Liver (tissue), 9 donors: ENCODE data around the gene LAMC3. TPM values are rescaled to one million over a fixed set of nuclear protein-coding genes. Genes with fewer than 3 reads are reported as not detected.

Source experiments
- DNase-seq: peaks from one replicate; pipeline ENCODE4 v3.0.0-alpha.2; 2017; ENCODE audit warnings: low spot score
- H3K27ac ChIP-seq, 2 donors: one replicate each; pipeline ENCODE4 v1.7.0; 2013; ENCODE audit warnings: inconsistent platforms in 2 of 2, low read length in 2 of 2, control low read depth in 1 of 2, low read depth in 1 of 2, mild to moderate bottlenecking in 1 of 2
- H3K27me3 ChIP-seq, 4 donors: one replicate each; pipeline versions ENCODE4 v1.6.1 to v1.7.0; 2013; ENCODE audit warnings: low read length in 3 of 4, inconsistent platforms in 1 of 4, mild to moderate bottlenecking in 1 of 4, moderate library complexity in 1 of 4; ENCODE audit not compliant: control insufficient read depth in 4 of 4, insufficient read depth in 4 of 4
- H3K36me3 ChIP-seq, 4 donors: one replicate each; pipeline versions ENCODE4 v1.6.1 to v1.7.0; 2013; ENCODE audit warnings: low read length in 3 of 4, mild to moderate bottlenecking in 3 of 4, low read depth in 1 of 4, moderate library complexity in 1 of 4; ENCODE audit not compliant: control insufficient read depth in 4 of 4, insufficient read depth in 3 of 4
- H3K4me1 ChIP-seq, 4 donors: one replicate each; pipeline versions ENCODE4 v1.6.1 to v1.7.0; 2013; ENCODE audit warnings: low read length in 3 of 4, mild to moderate bottlenecking in 3 of 4, moderate library complexity in 1 of 4; ENCODE audit not compliant: control insufficient read depth in 4 of 4, insufficient read depth in 4 of 4
- H3K4me3 ChIP-seq, 3 donors: one replicate each; pipeline versions ENCODE4 v1.6.1 to v1.7.0; 2013; ENCODE audit warnings: low read length in 3 of 3, control low read depth in 1 of 3, low read depth in 1 of 3, mild to moderate bottlenecking in 1 of 3
- H3K9ac ChIP-seq, 2 donors: one replicate each; pipeline ENCODE4 v1.7.0; 2013; ENCODE audit warnings: low read length in 2 of 2, mild to moderate bottlenecking in 2 of 2, moderate library complexity in 2 of 2, control low read depth in 1 of 2, low read depth in 1 of 2
- H3K9me3 ChIP-seq, 4 donors: one replicate each; pipeline versions ENCODE4 v1.6.1 to v1.7.0; 2013; ENCODE audit warnings: low read length in 3 of 4; ENCODE audit not compliant: control insufficient read depth in 4 of 4
- FOXA1 ChIP-seq: IDR thresholded peaks from 2 replicates; pipeline ENCODE4 v1.6.1; 2016; ENCODE audit warnings: antibody characterized with exemption
- FOXA2 ChIP-seq: IDR thresholded peaks from 2 replicates; pipeline ENCODE4 v1.6.1; 2016; ENCODE audit warnings: antibody characterized with exemption
- GABPA ChIP-seq, 2 donors: IDR thresholded peaks in 1 of 2; conservative IDR thresholded peaks in 1 of 2; 2 replicates each; pipeline ENCODE4 v1.6.1; 2016; ENCODE audit warnings: antibody characterized with exemption in 2 of 2, mild to moderate bottlenecking in 1 of 2, moderate library complexity in 1 of 2
- HNF4A ChIP-seq, 2 donors: conservative IDR thresholded peaks; 2 replicates each; pipeline ENCODE4 v1.6.1; 2016; ENCODE audit warnings: antibody characterized with exemption in 2 of 2, mild to moderate bottlenecking in 2 of 2
- HNF4G ChIP-seq: IDR thresholded peaks from 2 replicates; pipeline ENCODE4 v1.6.1; 2016; ENCODE audit warnings: antibody characterized with exemption
- JUND ChIP-seq, 2 donors: IDR thresholded peaks; 2 replicates each; pipeline ENCODE4 v1.6.1; 2016; ENCODE audit warnings: antibody characterized with exemption in 2 of 2
- NR2F2 ChIP-seq: IDR thresholded peaks from 2 replicates; pipeline ENCODE4 v1.6.1; 2016; ENCODE audit warnings: antibody characterized with exemption
- RAD21 ChIP-seq, 2 donors: IDR thresholded peaks; 2 replicates each; pipeline ENCODE4 v1.6.1; 2016; ENCODE audit warnings: antibody characterized with exemption in 2 of 2, mild to moderate bottlenecking in 2 of 2
- RXRA ChIP-seq, 2 donors: IDR thresholded peaks; 2 replicates each; pipeline ENCODE4 v1.6.1; 2017 to 2018; ENCODE audit warnings: antibody characterized with exemption in 2 of 2, mild to moderate bottlenecking in 1 of 2
- SP1 ChIP-seq: IDR thresholded peaks from 2 replicates; pipeline ENCODE4 v1.6.1; 2018; ENCODE audit warnings: antibody characterized with exemption, mild to moderate bottlenecking
- TAF1 ChIP-seq: conservative IDR thresholded peaks from 2 replicates; pipeline ENCODE4 v1.6.1; 2016; ENCODE audit warnings: antibody characterized with exemption, mild to moderate bottlenecking
- YY1 ChIP-seq: IDR thresholded peaks from 2 replicates; pipeline ENCODE4 v1.6.1; 2016; ENCODE audit warnings: antibody characterized with exemption, mild to moderate bottlenecking
- WGBS: extraction: QIAGEN DNeasy Blood & Tissue Kit; methylation state at CpG from one replicate; pipeline ENCODE4 v1.1.7; 2013; 5-methylcytosine and 5-hydroxymethylcytosine counted together
- polyA plus RNA-seq, 2 donors: library from polyadenylated mRNA; stranded (reverse) in 1 of 2; unstranded in 1 of 2; fragments of 200-250 nt in 1 of 2; fragments of >200 nt in 1 of 2; fragmentation: Nextera tagmentation in 1 of 2; extraction: Ambion mirVana in 1 of 2; gene quantifications; one replicate each; pipeline versions ENCODE4 v1.2.1 to v1.2.3, GENCODE V29; 2013 to 2015
- total RNA-seq, 2 donors: library from RNA; depleted of rRNA; stranded (reverse); fragments of >200 nt; gene quantifications; one replicate each; pipeline ENCODE4 v1.2.3, GENCODE V29; 2014
- TF ChIP-seq, protein P1 (sequence below): IDR thresholded peaks from 2 replicates; pipeline ENCODE4 v1.6.1; 2016; ENCODE audit warnings: antibody characterized with exemption
- TF ChIP-seq, protein P2 (sequence below): IDR thresholded peaks from 2 replicates; pipeline ENCODE4 v1.6.1; 2016; ENCODE audit warnings: antibody characterized with exemption
- TF ChIP-seq, protein P3 (sequence below): IDR thresholded peaks from 2 replicates; pipeline ENCODE4 v1.6.1; 2016; ENCODE audit warnings: antibody characterized with exemption, mild to moderate bottlenecking
- TF ChIP-seq, protein P4 (sequence below): IDR thresholded peaks from 2 replicates; pipeline ENCODE4 v1.6.1; 2016; ENCODE audit warnings: antibody characterized with exemption
- donor health status: healthy.
- donor health status: healthy.
- donor health status: healthy.
- donor health status: healthy.
- donor health status: healthy.

LAMC3 gene
- total and polyA plus RNA-seq, 4 donors = 1.4 to 5.9 (median 2.9) TPM

DNA sequence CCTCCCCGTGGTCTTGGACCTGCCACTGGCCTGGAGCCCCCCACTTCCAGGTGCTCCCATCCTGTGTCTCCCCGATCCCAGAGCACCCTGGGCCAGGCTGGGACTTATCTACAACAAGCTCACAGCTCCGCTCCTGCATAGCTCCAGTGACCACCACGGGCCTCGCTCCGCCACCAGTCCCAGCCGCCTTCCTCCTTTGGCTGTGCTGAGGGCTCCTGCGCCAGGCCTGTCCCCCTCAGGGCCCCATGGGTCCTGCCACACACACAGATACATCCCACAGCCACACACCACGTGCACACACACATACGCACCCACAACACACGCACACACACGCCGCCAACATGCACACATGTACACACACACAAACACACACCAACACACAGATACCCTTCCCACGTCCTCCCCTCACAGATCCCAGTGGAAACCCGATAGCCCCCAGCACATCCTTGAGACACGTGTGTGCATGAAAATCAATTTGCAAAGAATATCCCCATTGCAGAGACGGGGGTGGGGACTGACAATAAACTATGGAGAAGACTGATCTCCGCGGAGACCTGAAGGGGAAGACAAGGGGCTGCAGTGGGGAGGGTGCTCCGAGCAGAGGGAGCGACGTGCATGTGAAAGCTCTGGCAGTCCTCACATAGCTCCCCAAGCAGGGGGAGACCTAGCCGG, 18.5 kb upstream of the LAMC3 start:
- Histone ChIP-seq H3K9ac (no peak overlapping the region), H3K4me3 (no peak overlapping the region), H3K27ac (no peak overlapping the region), H3K36me3 (no peaks in the 10 kb centered on the region), H3K27me3 (peaks cover 0 to 2% (median 0%) of the 10 kb centered on the region in 4 donors), H3K4me1 (no peaks in the 10 kb centered on the region), H3K9me3 (no peaks in the 10 kb centered on the region)
- 61% methylated on average over 23 of the region's 23 CpGs for WGBS
- DNase-seq = no peak
- TF ChIP-seq, protein P1, sequence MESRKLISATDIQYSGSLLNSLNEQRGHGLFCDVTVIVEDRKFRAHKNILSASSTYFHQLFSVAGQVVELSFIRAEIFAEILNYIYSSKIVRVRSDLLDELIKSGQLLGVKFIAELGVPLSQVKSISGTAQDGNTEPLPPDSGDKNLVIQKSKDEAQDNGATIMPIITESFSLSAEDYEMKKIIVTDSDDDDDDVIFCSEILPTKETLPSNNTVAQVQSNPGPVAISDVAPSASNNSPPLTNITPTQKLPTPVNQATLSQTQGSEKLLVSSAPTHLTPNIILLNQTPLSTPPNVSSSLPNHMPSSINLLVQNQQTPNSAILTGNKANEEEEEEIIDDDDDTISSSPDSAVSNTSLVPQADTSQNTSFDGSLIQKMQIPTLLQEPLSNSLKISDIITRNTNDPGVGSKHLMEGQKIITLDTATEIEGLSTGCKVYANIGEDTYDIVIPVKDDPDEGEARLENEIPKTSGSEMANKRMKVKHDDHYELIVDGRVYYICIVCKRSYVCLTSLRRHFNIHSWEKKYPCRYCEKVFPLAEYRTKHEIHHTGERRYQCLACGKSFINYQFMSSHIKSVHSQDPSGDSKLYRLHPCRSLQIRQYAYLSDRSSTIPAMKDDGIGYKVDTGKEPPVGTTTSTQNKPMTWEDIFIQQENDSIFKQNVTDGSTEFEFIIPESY = no peak
- TF ChIP-seq, protein P2, sequence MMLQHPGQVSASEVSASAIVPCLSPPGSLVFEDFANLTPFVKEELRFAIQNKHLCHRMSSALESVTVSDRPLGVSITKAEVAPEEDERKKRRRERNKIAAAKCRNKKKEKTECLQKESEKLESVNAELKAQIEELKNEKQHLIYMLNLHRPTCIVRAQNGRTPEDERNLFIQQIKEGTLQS = no peak
- TF ChIP-seq, protein P3, sequence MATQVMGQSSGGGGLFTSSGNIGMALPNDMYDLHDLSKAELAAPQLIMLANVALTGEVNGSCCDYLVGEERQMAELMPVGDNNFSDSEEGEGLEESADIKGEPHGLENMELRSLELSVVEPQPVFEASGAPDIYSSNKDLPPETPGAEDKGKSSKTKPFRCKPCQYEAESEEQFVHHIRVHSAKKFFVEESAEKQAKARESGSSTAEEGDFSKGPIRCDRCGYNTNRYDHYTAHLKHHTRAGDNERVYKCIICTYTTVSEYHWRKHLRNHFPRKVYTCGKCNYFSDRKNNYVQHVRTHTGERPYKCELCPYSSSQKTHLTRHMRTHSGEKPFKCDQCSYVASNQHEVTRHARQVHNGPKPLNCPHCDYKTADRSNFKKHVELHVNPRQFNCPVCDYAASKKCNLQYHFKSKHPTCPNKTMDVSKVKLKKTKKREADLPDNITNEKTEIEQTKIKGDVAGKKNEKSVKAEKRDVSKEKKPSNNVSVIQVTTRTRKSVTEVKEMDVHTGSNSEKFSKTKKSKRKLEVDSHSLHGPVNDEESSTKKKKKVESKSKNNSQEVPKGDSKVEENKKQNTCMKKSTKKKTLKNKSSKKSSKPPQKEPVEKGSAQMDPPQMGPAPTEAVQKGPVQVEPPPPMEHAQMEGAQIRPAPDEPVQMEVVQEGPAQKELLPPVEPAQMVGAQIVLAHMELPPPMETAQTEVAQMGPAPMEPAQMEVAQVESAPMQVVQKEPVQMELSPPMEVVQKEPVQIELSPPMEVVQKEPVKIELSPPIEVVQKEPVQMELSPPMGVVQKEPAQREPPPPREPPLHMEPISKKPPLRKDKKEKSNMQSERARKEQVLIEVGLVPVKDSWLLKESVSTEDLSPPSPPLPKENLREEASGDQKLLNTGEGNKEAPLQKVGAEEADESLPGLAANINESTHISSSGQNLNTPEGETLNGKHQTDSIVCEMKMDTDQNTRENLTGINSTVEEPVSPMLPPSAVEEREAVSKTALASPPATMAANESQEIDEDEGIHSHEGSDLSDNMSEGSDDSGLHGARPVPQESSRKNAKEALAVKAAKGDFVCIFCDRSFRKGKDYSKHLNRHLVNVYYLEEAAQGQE = no peak
- TF ChIP-seq RAD21 (IDR thresholded peaks at IDR 0.05) (no peak), NR2F2 (no peak), FOXA2 (no peak), FOXA1 (no peak), HNF4G (no peak), TAF1 (no peak), GABPA (IDR thresholded peaks at IDR 0.05 in 1 of 2, conservative IDR thresholded peaks at IDR 0.05 in 1 of 2) (no peak), HNF4A (conservative IDR thresholded peaks at IDR 0.05) (no peak), SP1 (no peak), RXRA (IDR thresholded peaks at IDR 0.05) (no peak), JUND (IDR thresholded peaks at IDR 0.05) (no peak)
- TF ChIP-seq, protein P4, sequence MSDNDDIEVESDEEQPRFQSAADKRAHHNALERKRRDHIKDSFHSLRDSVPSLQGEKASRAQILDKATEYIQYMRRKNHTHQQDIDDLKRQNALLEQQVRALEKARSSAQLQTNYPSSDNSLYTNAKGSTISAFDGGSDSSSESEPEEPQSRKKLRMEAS = no peak

DNA sequence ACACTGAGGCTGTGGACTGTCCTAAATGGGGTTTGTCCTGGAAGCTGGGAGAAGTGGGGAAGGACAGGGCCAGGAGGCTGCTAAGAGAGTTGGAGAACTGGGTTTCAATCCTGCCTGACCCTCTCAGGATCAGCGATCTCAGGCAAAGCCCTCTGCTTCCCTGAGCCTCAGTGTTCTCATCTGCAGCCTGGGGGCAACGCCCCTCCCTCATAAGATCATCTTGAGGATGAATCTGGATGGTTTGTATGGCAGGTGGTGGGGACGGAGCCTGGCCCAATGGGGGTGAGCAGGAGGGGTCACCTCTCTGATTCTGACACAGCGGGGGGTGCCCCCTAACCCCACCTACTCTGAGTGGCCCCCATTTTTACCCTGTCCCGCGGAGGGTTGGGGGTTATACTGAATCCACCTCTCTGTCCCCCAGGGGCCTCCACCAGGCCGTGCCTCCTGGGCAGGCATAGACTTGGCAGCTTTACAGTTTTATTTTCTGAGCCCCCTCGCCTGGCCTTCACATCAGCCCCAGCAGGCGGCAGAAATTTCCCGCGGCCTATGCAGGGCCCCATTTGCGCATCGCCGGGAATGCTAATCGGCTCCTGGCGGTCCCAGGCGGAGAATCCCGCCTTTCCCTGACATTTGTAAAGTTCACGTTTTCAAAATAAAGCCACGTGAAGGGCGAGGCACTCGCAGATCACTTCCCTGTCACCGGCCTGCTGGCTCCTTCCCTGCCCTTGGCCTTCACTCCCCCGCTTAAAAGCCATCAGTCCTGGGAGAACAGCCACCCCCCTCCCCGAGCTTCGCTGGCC, 17.8 kb upstream of the LAMC3 start:
- H3K9ac ChIP-seq = no peak overlapping the region
- H3K4me3 ChIP-seq = no peak overlapping the region
- H3K27ac ChIP-seq = no peak overlapping the region
- no peak for DNase-seq
- no peaks in the 10 kb centered on the region for H3K36me3 ChIP-seq
- peaks cover 0 to 2% (median 0%) of the 10 kb centered on the region in 4 donors for H3K27me3 ChIP-seq
- 49% methylated on average over 26 of the region's 26 CpGs for WGBS
- TF ChIP-seq HNF4A (conservative IDR thresholded peaks at IDR 0.05) (no peak), FOXA1 (no peak), YY1 (no peak)
- no peaks in the 10 kb centered on the region for H3K9me3 ChIP-seq
- H3K4me1 ChIP-seq = no peaks in the 10 kb centered on the region
